Activated B cell treated with CpG ODN at 0.5 μM for 24 hours (primary cell): ENCODE results near the gene PKDREJ. TPM values are rescaled to one million over a fixed set of nuclear protein-coding genes. Genes with fewer than 3 reads are reported as not detected.

Source experiments
- ATAC-seq: fragments of 200-7000 bp; cut with Tn5 transposase; one replicate; pipeline ENCODE4 v1.10.0; 2021; ENCODE audit warnings: low read depth, mild to moderate bottlenecking, moderate library complexity
- CTCF ChIA-PET: fragments of 350-600 bp; sonication (Branson Sonifier 250); formaldehyde crosslinking; loops from one replicate; lab custom pipeline; 2021; ENCODE audit warnings: antibody characterized with exemption; lab: Charles Lee
- POLR2A ChIA-PET: fragments of 350-600 bp; sonication (Branson Sonifier 250); formaldehyde crosslinking; loops from one replicate; lab custom pipeline; 2021; ENCODE audit warnings: antibody characterized with exemption; lab: Charles Lee
- DNase-seq: peaks from one replicate; pipeline ENCODE4 v3.0.0; 2022
- H3K27ac Mint-ChIP-seq: one replicate; pipeline ENCODE4 v1.8.0; 2020; ENCODE audit warnings: mixed read lengths
- H3K27me3 Mint-ChIP-seq: one replicate; pipeline ENCODE4 v1.8.0; 2021; ENCODE audit warnings: mixed read lengths
- H3K36me3 Mint-ChIP-seq: one replicate; pipeline ENCODE4 v1.8.0; 2021; ENCODE audit warnings: low read depth, mixed read lengths
- H3K4me1 Mint-ChIP-seq: one replicate; pipeline ENCODE4 v1.8.0; 2021; ENCODE audit warnings: mixed read lengths
- H3K4me3 Mint-ChIP-seq: one replicate; pipeline ENCODE4 v1.8.0; 2020; ENCODE audit warnings: mild to moderate bottlenecking, mixed read lengths
- H3K9me3 Mint-ChIP-seq: one replicate; pipeline ENCODE4 v1.8.0; 2020; ENCODE audit warnings: mixed read lengths
- intact Hi-C: fragments of 100-400 bp; cut with micrococcal nuclease; formaldehyde crosslinking; loops from one replicate; pipeline ENCODE4 v1.15.1; 2024
- total RNA-seq: library from RNA; stranded (reverse); gene quantifications from 2 replicates; pipeline ENCODE4 v1.2.3, GENCODE V29; 2022
- TF ChIP-seq, protein P1 (sequence below): fragments of 200-600 bp; IDR thresholded peaks from one replicate; pipeline ENCODE4 v1.8.0; 2022; ENCODE audit warnings: antibody characterized with exemption, mild to moderate bottlenecking

Gene PKDREJ
- total RNA-seq, 1 donor from 2014 or later, result not detected

DNA sequence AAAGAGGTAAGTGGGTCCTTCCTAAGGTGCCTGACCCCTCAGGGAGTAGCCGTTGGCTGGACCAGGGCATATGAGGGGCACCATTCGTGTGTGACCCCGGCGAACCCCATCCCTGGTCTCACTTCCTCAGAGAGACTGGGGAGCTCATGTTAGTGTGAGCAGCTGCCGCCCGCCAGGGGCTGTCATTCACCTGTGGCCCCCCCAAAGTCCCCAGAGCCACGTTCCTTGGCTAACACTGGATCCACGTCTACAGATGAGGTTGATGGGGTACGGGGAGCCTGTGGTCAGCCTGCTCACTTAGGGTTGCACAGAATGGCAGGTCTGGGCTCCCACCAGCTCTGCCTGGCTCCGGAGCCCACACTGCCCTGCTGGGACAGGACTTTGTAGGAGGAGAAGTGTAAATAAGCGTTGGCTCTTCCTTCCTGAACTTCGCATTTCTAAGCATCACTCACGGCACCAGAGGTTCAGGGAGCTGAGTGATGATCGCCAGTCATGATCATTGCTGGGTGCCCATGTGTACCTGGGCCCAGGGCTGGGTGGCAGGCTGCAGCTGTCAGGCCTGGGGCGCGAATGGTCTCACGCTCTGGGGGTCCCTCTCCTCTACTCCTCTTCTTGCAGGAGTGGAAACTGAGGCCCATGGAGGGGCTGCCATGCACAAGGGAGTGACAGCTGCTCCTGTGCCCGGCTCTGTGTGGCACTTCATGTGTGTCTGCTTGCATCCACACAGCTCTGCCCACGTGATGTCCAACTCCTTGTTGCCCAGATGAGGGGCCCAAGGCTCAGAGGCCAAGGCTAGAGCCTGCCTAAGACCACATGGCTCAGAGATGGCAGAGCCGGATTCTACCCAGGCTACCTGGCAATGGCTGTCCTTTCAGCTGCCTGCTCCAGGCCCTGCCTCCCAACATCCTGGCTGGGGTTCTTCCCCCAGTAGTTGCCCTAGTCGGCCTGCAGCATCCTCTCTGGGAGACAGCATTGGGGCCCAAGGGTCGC is 15.8 kb upstream of the PKDREJ start:
- no peak for DNase-seq
- Mint-ChIP-seq H3K27ac (no peak overlapping the region), H3K27me3 (no peaks in the 10 kb centered on the region), H3K4me3 (no peak overlapping the region), H3K4me1 (peaks cover 21% of the 10 kb centered on the region), H3K9me3 (no peaks in the 10 kb centered on the region), H3K36me3 (peaks cover 27% of the 10 kb centered on the region)
- TF ChIP-seq, protein P1, sequence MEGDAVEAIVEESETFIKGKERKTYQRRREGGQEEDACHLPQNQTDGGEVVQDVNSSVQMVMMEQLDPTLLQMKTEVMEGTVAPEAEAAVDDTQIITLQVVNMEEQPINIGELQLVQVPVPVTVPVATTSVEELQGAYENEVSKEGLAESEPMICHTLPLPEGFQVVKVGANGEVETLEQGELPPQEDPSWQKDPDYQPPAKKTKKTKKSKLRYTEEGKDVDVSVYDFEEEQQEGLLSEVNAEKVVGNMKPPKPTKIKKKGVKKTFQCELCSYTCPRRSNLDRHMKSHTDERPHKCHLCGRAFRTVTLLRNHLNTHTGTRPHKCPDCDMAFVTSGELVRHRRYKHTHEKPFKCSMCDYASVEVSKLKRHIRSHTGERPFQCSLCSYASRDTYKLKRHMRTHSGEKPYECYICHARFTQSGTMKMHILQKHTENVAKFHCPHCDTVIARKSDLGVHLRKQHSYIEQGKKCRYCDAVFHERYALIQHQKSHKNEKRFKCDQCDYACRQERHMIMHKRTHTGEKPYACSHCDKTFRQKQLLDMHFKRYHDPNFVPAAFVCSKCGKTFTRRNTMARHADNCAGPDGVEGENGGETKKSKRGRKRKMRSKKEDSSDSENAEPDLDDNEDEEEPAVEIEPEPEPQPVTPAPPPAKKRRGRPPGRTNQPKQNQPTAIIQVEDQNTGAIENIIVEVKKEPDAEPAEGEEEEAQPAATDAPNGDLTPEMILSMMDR, result no peak
- no peak for ATAC-seq
- ChIA-PET CTCF (no interaction called here), POLR2A (no interaction called here)
- intact Hi-C loops, result no loop called here

DNA sequence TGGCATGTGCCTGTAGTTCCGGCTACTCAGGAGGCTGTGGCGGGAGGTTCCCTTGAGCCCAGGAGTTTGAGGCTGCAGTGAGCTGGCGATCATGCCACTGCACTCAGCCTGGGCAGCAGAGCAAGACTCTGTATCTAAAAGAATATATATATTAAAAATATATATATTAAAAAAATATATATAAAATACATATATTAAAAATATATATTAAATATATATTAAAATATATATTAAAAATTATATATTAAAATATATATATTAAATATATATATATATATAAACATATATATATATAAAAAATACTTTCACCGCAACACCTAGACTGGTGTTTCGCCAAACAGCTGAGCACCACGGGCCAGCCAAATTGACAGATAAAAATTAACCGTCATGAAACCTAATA is 13.4 kb upstream of the PKDREJ start:
- Mint-ChIP-seq H3K27me3 (no peaks in the 10 kb centered on the region), H3K4me1 (peaks cover 21% of the 10 kb centered on the region), H3K36me3 (peaks cover 22% of the 10 kb centered on the region), H3K4me3 (no peak overlapping the region), H3K9me3 (no peaks in the 10 kb centered on the region), H3K27ac (no peak overlapping the region)
- TF ChIP-seq, protein P1, result no peak
- ChIA-PET CTCF (no interaction called here), POLR2A (interaction anchor here (0.7 kb wide), 2 partner anchors 25 to 56 kb away, joined by 3 read pairs; no protein-coding TSS in a partner anchor)
- intact Hi-C loops, result no loop called here
- no peak for DNase-seq
- no peak for ATAC-seq

DNA sequence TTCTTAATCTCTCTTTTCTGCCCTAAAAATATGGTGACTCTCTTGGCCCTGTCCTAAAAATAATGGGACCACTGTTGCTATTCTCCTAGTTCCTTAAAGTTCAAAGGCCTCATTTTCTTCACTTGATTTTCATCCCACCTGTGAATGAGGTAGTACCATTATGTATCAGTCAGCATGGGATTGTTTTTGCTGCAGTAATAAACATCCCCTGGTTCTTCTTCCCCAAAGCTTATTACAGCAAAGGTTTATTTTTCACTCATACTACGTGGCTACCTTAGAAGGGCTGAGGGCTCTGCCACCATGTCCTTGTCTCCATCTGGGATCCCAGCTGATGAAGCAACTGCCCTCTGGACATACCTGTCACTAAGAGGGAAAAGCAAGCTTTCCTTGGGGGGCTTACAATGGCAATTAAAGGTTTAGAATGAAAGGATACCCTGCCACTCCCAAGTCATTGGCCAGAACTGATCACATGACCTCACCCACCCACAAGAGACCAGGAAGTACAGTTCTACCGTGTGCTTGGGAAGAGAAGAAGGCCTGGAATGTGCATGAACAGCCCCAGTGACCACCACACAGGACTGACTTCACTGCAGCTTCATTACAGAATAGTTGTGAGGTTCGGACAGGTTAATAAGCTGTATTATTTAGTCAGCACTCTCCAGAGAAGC is 12.4 kb upstream of the PKDREJ start:
- Mint-ChIP-seq H3K4me1 (peaks cover 12% of the 10 kb centered on the region), H3K4me3 (no peak overlapping the region), H3K27ac (no peak overlapping the region), H3K9me3 (no peaks in the 10 kb centered on the region), H3K27me3 (no peaks in the 10 kb centered on the region), H3K36me3 (peaks cover 22% of the 10 kb centered on the region)
- POLR2A ChIA-PET, result interaction anchor here (0.7 kb wide), 1 partner anchor 24 kb away, joined by 3 read pairs; no protein-coding TSS in a partner anchor
- no peak for ATAC-seq
- intact Hi-C loops, result no loop called here
- DNase-seq, result no peak
- CTCF ChIA-PET, result no interaction called here
- TF ChIP-seq, protein P1, result no peak

DNA sequence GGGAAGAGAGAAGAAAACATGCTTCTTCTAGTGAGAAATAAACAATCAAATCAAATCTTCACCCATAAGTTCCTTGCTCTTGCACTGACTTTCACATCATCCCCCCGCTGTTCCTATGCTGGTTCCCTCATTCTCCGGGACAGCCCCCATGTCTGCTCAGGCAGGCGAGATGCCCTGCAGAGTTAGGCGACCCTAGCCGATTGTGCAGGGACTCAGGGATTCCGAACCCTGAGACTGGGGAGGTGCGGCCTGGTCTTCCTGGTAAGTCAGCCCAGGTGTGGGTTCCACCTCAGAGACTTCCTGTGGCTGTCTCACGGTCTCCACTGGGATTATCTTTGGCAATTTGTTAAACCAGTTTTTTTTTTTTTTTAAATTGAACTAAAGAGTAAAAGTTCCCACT is 11.2 kb upstream of the PKDREJ start:
- intact Hi-C loops, result no loop called here
- H3K36me3 Mint-ChIP-seq, result peaks cover 22% of the 10 kb centered on the region
- ATAC-seq, result no peak
- H3K4me3 Mint-ChIP-seq, result no peak overlapping the region
- TF ChIP-seq, protein P1, result no peak
- no peak for DNase-seq
- H3K27me3 Mint-ChIP-seq, result no peaks in the 10 kb centered on the region
- CTCF ChIA-PET, result no interaction called here
- no peak overlapping the region for H3K27ac Mint-ChIP-seq
- POLR2A ChIA-PET, result no interaction called here
- H3K9me3 Mint-ChIP-seq, result no peaks in the 10 kb centered on the region
- peaks cover 8% of the 10 kb centered on the region for H3K4me1 Mint-ChIP-seq
